Measurements from ENCODE around the gene NPSR1. TPM values are rescaled to one million over a fixed set of nuclear protein-coding genes. Genes with fewer than 3 reads are reported as not detected.
A peak's percentile ranks its signal among the peaks of the same experiment; 100 is the strongest.

Gene NPSR1
- total and polyA plus RNA-seq, 2 experiments from 2014 or later = not detected

GRCh38 chr7:34757570-34758110 lies 99.6 kb downstream of the NPSR1 start:
- peak overlapping the region; percentile 36 for H3K4me2 ChIP-seq
- no peaks in the 10 kb centered on the region for H3K9me3 ChIP-seq (ENCODE audit: low read depth)
- no peak for DNase-seq (ENCODE audit: low spot score)
- H3K36me3 ChIP-seq (replicated peaks; ENCODE audit: insufficient read depth, low read depth) = no peaks in the 10 kb centered on the region
- TF ChIP-seq CTCF (IDR thresholded peaks at IDR 0.05; ENCODE audit: poor library complexity) (no peak), EZH2 (IDR thresholded peaks at IDR 0.05; ENCODE audit: borderline replicate concordance) (no peak), EZH2phosphoT487 (IDR thresholded peaks at IDR 0.05; ENCODE audit: low read depth, severe bottlenecking, unreplicated experiment) (no peak)
- H3K79me2 ChIP-seq = no peaks in the 10 kb centered on the region
- no peak overlapping the region for H3K4me3 ChIP-seq
- no peak overlapping the region for H2AFZ ChIP-seq
- no peaks in the 10 kb centered on the region for H3K9me2 ChIP-seq (replicated peaks; ENCODE audit: insufficient read depth)
- H3K4me1 ChIP-seq (ENCODE audit: insufficient read depth) = peaks cover 10% of the 10 kb centered on the region
- no peaks in the 10 kb centered on the region for H4K20me1 ChIP-seq (ENCODE audit: insufficient read depth, poor library complexity, severe bottlenecking)
- 76% methylated on average over 5 of the region's 5 CpGs for WGBS (ENCODE audit: low lambda C conversion rate, missing lambda C conversion rate)
- peak overlapping the region; percentile 56 for H3K27ac ChIP-seq
- no peaks in the 10 kb centered on the region for H3K27me3 ChIP-seq

GRCh38 chr7:34758111-34758601 lies 100.1 kb downstream of the NPSR1 start:
- Histone ChIP-seq H3K4me3 (no peak overlapping the region), H3K9me3 (ENCODE audit: low read depth) (no peaks in the 10 kb centered on the region), H3K9me2 (replicated peaks; ENCODE audit: insufficient read depth) (no peaks in the 10 kb centered on the region), H3K27ac (peak overlapping the region; percentile 56), H3K27me3 (no peaks in the 10 kb centered on the region), H3K36me3 (replicated peaks; ENCODE audit: insufficient read depth, low read depth) (no peaks in the 10 kb centered on the region), H2AFZ (no peak overlapping the region), H3K4me2 (peak overlapping the region; percentile 36), H3K79me2 (no peaks in the 10 kb centered on the region), H3K4me1 (ENCODE audit: insufficient read depth) (peaks cover 5% of the 10 kb centered on the region), H4K20me1 (ENCODE audit: insufficient read depth, poor library complexity, severe bottlenecking) (no peaks in the 10 kb centered on the region)
- TF ChIP-seq EZH2 (IDR thresholded peaks at IDR 0.05; ENCODE audit: borderline replicate concordance) (no peak), CTCF (IDR thresholded peaks at IDR 0.05; ENCODE audit: poor library complexity) (no peak), EZH2phosphoT487 (IDR thresholded peaks at IDR 0.05; ENCODE audit: low read depth, severe bottlenecking, unreplicated experiment) (no peak)
- 72% methylated on average over 1 of the region's 1 CpG for WGBS (ENCODE audit: low lambda C conversion rate, missing lambda C conversion rate)
- DNase-seq (ENCODE audit: low spot score) = peak; percentile 58

- Histone ChIP-seq H3K79me2 (no peaks in the 10 kb centered on the region), H3K4me3 (no peak overlapping the region), H3K27ac (no peak overlapping the region), H3K4me2 (no peak overlapping the region), H4K20me1 (ENCODE audit: insufficient read depth, poor library complexity, severe bottlenecking) (no peaks in the 10 kb centered on the region), H3K9me2 (replicated peaks; ENCODE audit: insufficient read depth) (no peaks in the 10 kb centered on the region), H2AFZ (peak overlapping the region; percentile 41), H3K9me3 (ENCODE audit: low read depth) (no peaks in the 10 kb centered on the region), H3K4me1 (ENCODE audit: insufficient read depth) (peaks cover 5% of the 10 kb centered on the region), H3K36me3 (replicated peaks; ENCODE audit: insufficient read depth, low read depth) (no peaks in the 10 kb centered on the region), H3K27me3 (no peaks in the 10 kb centered on the region)
- TF ChIP-seq EZH2 (IDR thresholded peaks at IDR 0.05; ENCODE audit: borderline replicate concordance) = no peak
- TF ChIP-seq EZH2phosphoT487 (IDR thresholded peaks at IDR 0.05; ENCODE audit: low read depth, severe bottlenecking, unreplicated experiment) = no peak
- peak; percentile 52 for TF ChIP-seq CTCF (IDR thresholded peaks at IDR 0.05; ENCODE audit: poor library complexity)
- DNase-seq (ENCODE audit: low spot score) = peak; percentile 57
- 79% methylated on average over 3 of the region's 3 CpGs for WGBS (ENCODE audit: low lambda C conversion rate, missing lambda C conversion rate)
These were observed 101.6 kb downstream of the NPSR1 start for GRCh38 chr7:34759477-34760125.

Measured in hepatocyte (in vitro differentiated cells).